Mammary epithelial cell (primary cell): ENCODE results near the gene PTPRN.

ENCODE experiments used
- EZH2 ChIP-seq: IDR thresholded peaks from 2 replicates; pipeline ENCODE4 v1.6.1; 2012; ENCODE audit warnings: low read length, inconsistent platforms, borderline replicate concordance
- TF ChIP-seq, protein P1 (sequence below), 2 donors: IDR thresholded peaks in 1 of 2; conservative IDR thresholded peaks in 1 of 2; 2 replicates each; pipeline ENCODE4 v1.5.1; 2011 to 2012; ENCODE audit warnings: inconsistent platforms in 2 of 2, low read length in 2 of 2, mild to moderate bottlenecking in 2 of 2, control low read depth in 1 of 2, low read depth in 1 of 2; ENCODE audit not compliant: insufficient read depth in 1 of 2; ENCODE audit errors: extremely low read depth in 1 of 2

DNA sequence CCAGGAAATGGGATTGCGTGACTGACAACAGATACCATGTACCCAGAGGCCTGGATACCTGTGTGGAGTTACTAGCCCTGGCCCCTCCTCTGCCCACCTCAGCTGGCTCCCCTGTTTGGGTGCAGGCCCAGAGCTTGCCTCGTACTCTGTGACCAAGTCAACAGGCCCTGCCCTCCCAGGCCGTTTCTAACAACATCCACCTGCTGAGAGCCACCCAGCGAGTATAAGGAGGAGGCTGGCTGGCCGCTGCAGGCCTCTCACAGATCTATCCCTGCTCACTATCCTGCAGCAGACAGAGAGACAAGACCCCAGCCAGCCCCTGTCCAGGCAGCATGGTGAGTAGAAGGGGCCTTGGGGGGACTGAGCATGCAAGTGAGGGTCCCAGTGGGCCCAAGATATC, 43.0 kb downstream of the PTPRN start:
- TF ChIP-seq, protein P1, sequence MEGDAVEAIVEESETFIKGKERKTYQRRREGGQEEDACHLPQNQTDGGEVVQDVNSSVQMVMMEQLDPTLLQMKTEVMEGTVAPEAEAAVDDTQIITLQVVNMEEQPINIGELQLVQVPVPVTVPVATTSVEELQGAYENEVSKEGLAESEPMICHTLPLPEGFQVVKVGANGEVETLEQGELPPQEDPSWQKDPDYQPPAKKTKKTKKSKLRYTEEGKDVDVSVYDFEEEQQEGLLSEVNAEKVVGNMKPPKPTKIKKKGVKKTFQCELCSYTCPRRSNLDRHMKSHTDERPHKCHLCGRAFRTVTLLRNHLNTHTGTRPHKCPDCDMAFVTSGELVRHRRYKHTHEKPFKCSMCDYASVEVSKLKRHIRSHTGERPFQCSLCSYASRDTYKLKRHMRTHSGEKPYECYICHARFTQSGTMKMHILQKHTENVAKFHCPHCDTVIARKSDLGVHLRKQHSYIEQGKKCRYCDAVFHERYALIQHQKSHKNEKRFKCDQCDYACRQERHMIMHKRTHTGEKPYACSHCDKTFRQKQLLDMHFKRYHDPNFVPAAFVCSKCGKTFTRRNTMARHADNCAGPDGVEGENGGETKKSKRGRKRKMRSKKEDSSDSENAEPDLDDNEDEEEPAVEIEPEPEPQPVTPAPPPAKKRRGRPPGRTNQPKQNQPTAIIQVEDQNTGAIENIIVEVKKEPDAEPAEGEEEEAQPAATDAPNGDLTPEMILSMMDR (conservative IDR thresholded peaks at IDR 0.05 in 1 of 2, IDR thresholded peaks at IDR 0.05 in 1 of 2; ENCODE audit: extremely low read depth in 1 of 2, insufficient read depth in 1 of 2, low read depth in 1 of 2, low read length in 2 of 2): no peak
- TF ChIP-seq EZH2: no peak
